ENCODE results near the gene PPP1R3F.
"Not testable (repeated sequence)": the region's sequence is repeated elsewhere in the genome, so short reads cannot be mapped to it uniquely, and the experiment has no call there.

Gene PPP1R3F

DNA sequence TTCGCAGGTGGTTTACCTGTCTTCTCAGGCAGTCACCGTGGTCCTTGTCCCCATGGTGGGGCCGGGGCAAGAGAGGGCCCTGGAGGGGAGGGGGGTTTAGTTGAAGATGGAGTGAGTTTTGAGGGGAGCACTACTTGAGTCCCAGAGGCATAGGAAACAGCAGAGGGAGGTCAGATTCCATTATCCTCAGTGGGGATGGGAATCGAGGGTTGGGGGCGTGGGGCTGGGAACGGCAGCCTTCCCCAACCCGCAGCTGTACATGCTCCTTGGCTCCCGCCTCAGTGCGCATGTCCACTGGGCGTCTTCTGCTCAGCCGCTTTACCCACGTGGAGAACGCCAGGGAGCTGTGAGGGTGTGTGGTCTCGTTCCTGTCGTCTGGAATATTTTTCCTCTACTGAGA lies 33.8 kb downstream of the PPP1R3F start, which contains the start of gene GAGE10:
GAGE10 (plus strand) TSS at position 301 of the 400 bp plus-strand sequence. CDS start 1,214 bp downstream, outside the sequence.
- H3K36me3 ChIP-seq (ENCODE audit: insufficient read depth, low read length) = no peaks in the 10 kb centered on the region
- no peaks in the 10 kb centered on the region for H3K9me3 ChIP-seq (ENCODE audit: low read depth, low read length)
- TF ChIP-seq FOXP2 (optimal IDR thresholded peaks at IDR 0.05; ENCODE audit: control extremely low read depth, extremely low read length, insufficient read depth) (no peak), EZH2 (IDR thresholded peaks at IDR 0.05) (no peak), POLR2AphosphoS5 (IDR thresholded peaks at IDR 0.05; ENCODE audit: borderline replicate concordance, low read depth, low read length) (no peak)
- H3K9ac ChIP-seq (ENCODE audit: insufficient read length) = no peak within 1 kb of the TSS
- no peak within 1 kb of the TSS for H3K4me3 ChIP-seq
- no peak for DNase-seq (ENCODE audit: low read depth, low spot score)
- no peak within 1 kb of the TSS for H3K27ac ChIP-seq

DNA sequence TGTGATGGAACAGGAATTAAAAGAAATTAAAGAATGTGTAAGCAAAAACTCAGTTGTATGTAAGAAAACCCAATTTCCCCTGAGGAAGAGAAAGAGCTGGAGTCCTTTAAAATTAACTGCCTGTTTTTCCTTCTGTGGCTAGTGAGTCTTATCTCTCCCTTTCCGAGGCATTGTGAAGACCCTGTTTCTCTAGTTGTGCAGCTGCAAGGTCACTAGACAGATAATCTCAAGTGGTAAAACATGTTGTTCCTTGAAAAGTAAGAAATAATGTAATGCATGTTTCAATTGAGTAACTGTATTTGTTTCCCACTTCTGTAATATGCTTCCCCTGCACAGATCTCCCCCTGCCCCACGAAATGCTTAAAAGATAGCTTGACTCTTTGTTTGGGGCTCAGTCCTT lies 38.2 kb downstream of the PPP1R3F start:
- H3K4me3 ChIP-seq; DNase-seq (ENCODE audit: low read depth, low spot score); H3K9me3 ChIP-seq (ENCODE audit: low read depth, low read length); H3K9ac ChIP-seq (ENCODE audit: insufficient read length); H3K27ac ChIP-seq; H3K36me3 ChIP-seq (ENCODE audit: insufficient read depth, low read length): not testable (repeated sequence)

DNA sequence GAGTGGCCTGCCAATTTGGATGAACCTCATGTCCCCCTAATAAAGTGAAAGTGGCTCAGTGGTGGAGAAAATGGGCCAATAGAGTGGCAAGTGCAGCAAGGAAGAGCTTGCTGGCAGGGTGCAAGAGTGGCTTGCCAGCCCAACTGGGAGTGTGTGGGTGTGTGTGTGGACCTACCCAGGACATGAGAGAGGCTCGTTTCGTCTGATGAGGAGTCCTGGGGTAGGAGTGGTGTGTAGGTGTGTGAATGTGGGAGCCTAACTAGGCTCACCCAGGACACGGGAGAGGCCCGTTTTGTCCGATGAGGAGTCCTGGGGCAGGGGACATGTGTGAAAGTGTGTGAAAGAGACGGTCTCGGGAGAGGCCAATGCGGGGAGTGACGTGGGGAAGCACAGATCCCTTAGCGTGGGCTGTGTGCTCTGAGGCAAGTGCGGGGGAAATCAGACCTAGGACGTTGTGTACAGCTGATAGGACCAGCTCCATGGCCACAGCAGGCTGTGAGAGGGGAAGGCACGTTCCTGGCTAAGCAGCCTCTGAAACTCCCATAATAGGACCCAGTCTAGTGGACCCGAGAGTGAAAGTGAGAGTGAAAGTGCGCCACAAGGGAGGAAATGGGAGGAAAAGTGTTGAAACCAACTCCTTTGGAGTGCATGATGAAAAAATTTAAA lies 39.1 kb downstream of the PPP1R3F start:
- H3K4me3 ChIP-seq = no peak overlapping the region
- H3K9ac ChIP-seq (ENCODE audit: insufficient read length) = no peak overlapping the region
- no peaks in the 10 kb centered on the region for H3K36me3 ChIP-seq (ENCODE audit: insufficient read depth, low read length)
- DNase-seq (ENCODE audit: low read depth, low spot score) = no peak
- TF ChIP-seq EZH2 (IDR thresholded peaks at IDR 0.05) (no peak), POLR2AphosphoS5 (IDR thresholded peaks at IDR 0.05; ENCODE audit: borderline replicate concordance, low read depth, low read length) (no peak), FOXP2 (optimal IDR thresholded peaks at IDR 0.05; ENCODE audit: control extremely low read depth, extremely low read length, insufficient read depth) (no peak)
- H3K27ac ChIP-seq = no peak overlapping the region
- no peaks in the 10 kb centered on the region for H3K9me3 ChIP-seq (ENCODE audit: low read depth, low read length)

DNA sequence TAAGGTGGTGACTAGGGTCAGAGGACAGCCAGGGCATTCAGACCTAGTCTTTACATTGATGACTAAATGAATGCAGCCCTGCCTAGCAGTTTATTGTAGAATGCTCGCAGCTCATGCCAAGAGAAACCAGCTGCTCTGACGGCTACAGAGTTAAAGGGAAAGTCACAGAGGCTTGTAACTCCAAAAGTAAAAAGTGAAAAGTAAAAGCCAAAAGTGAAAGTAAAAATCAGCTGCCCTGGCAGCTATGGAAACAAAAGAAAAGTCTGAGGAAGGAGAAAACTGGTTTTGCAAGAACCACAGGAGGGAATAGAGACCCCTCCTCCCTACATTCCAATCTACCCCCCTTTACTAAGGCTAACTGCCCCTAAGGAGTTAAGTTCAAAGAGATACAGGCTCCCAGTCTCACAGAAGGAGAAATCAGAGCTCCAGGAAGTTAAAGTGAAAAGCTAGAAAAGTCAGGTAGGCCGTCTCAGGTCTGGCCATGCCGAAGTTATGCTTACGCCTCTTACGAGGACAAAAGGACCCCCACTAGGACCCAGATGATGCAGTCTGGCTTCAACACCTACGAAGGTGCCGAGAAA lies 39.9 kb downstream of the PPP1R3F start:
- TF ChIP-seq POLR2AphosphoS5 (IDR thresholded peaks at IDR 0.05; ENCODE audit: borderline replicate concordance, low read depth, low read length) = no peak
- no peak for TF ChIP-seq EZH2 (IDR thresholded peaks at IDR 0.05)
- TF ChIP-seq FOXP2 (optimal IDR thresholded peaks at IDR 0.05; ENCODE audit: control extremely low read depth, extremely low read length, insufficient read depth) = no peak
- H3K4me3 ChIP-seq = no peak overlapping the region
- H3K27ac ChIP-seq = no peak overlapping the region
- DNase-seq (ENCODE audit: low read depth, low spot score) = no peak
- H3K9ac ChIP-seq (ENCODE audit: insufficient read length) = peak overlapping the region; percentile 32
- no peaks in the 10 kb centered on the region for H3K9me3 ChIP-seq (ENCODE audit: low read depth, low read length)
- no peaks in the 10 kb centered on the region for H3K36me3 ChIP-seq (ENCODE audit: insufficient read depth, low read length)

DNA sequence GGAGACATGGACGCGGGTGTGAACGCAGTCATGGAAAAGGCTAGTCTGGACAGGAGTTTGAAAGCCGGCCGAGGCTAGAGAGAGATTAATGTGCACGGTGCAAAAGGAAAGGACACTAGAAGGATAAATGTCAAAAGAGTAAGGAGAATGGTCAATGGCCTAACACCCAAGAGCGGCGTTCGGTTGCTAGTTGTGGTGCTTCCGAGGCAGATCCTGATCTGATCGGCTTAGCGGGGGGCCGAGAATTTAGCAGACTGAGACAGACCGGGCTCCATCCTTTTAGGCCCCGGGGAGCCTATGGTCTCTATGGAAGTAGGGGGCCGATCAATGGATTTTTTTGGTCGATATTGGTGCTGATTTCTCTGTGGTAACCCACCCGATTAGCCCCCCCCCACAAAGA lies 40.8 kb downstream of the PPP1R3F start:
- Histone ChIP-seq H3K9me3 (ENCODE audit: low read depth, low read length) (no peaks in the 10 kb centered on the region), H3K27ac (no peak overlapping the region)
- no peak for TF ChIP-seq EZH2 (IDR thresholded peaks at IDR 0.05)
- no peak for TF ChIP-seq FOXP2 (optimal IDR thresholded peaks at IDR 0.05; ENCODE audit: control extremely low read depth, extremely low read length, insufficient read depth)
- TF ChIP-seq POLR2AphosphoS5 (IDR thresholded peaks at IDR 0.05; ENCODE audit: borderline replicate concordance, low read depth, low read length) = no peak

DNA sequence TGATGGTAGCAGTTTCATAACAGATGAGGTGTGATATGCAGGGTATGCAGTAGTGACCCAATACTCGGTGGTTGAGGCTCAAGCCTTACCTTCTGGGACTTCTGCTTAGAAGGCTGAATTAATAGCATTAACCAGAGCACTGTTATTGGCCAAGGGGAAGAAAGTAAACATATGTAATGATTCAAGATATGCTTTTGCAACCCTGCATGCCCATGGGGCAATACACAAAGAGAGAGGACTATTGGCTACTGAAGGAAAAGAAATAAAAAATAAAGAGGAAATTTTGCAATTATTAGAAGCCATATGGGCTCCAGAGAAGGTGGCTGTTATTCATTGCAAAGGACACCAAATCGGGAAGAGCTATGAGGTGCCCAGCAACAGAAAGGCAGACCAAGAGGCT lies 42.6 kb downstream of the PPP1R3F start:
- DNase-seq (ENCODE audit: low read depth, low spot score) = no peak
- TF ChIP-seq EZH2 (IDR thresholded peaks at IDR 0.05) = no peak
- no peak for TF ChIP-seq FOXP2 (optimal IDR thresholded peaks at IDR 0.05; ENCODE audit: control extremely low read depth, extremely low read length, insufficient read depth)
- no peak for TF ChIP-seq POLR2AphosphoS5 (IDR thresholded peaks at IDR 0.05; ENCODE audit: borderline replicate concordance, low read depth, low read length)
- Histone ChIP-seq H3K9ac (ENCODE audit: insufficient read length) (no peak overlapping the region), H3K4me3 (no peak overlapping the region), H3K27ac (no peak overlapping the region), H3K9me3 (ENCODE audit: low read depth, low read length) (no peaks in the 10 kb centered on the region), H3K36me3 (ENCODE audit: insufficient read depth, low read length) (no peaks in the 10 kb centered on the region)

More for the DNA sequence above, 40.8 kb downstream of the PPP1R3F start:
- no peak overlapping the region for H3K9ac ChIP-seq (ENCODE audit: insufficient read length)
- no peaks in the 10 kb centered on the region for H3K36me3 ChIP-seq (ENCODE audit: insufficient read depth, low read length)
- DNase-seq (ENCODE audit: low read depth, low spot score) = no peak
- no peak overlapping the region for H3K4me3 ChIP-seq

DNA sequence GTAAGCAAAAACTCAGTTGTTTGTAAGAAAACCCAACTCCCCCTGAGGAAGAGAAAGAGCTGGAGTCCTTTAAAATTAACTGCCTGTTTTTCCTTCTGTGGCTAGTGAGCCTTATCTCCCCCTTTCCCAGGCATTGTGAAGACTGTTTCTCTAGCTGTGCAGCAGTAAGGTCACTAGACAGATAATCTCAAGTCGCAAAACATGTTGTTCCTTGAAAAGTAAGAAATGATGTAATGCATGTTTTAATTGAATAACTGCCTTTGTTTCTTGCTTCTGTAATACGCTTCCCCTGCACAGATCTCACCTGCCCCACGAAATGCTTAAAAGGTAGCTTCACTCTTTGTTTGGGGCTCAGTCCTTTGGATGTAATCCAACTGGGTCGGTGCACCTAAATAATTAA lies 46.5 kb downstream of the PPP1R3F start:
- H3K36me3 ChIP-seq (ENCODE audit: insufficient read depth, low read length) = no peaks in the 10 kb centered on the region
- H3K9me3 ChIP-seq (ENCODE audit: low read depth, low read length) = no peaks in the 10 kb centered on the region
- no peak overlapping the region for H3K4me3 ChIP-seq
- H3K9ac ChIP-seq (ENCODE audit: insufficient read length) = no peak overlapping the region
- H3K27ac ChIP-seq = no peak overlapping the region
- TF ChIP-seq EZH2 (IDR thresholded peaks at IDR 0.05) (no peak), POLR2AphosphoS5 (IDR thresholded peaks at IDR 0.05; ENCODE audit: borderline replicate concordance, low read depth, low read length) (no peak), FOXP2 (optimal IDR thresholded peaks at IDR 0.05; ENCODE audit: control extremely low read depth, extremely low read length, insufficient read depth) (no peak)
- no peak for DNase-seq (ENCODE audit: low read depth, low spot score)

DNA sequence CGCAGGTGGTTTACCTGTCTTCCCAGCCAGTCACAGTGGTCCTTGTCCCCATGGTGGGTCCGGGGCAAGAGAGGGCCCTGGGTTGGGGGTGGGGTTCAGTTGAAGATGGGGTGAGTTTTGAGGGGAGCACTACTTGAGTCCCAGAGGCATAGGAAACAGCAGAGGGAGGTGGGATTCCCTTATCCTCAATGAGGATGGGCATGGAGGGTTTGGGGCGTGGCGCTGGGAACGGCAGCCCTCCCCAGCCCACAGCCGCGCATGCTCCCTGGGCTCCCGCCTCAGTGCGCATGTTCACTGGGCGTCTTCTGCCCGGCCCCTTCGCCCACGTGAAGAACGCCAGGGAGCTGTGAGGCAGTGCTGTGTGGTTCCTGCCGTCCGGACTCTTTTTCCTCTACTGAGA lies 52.1 kb downstream of the PPP1R3F start, which contains the start of gene GAGE12J:
GAGE12J (plus strand) TSS at position 301 of the 400 bp plus-strand sequence. CDS start 1,157 bp downstream, outside the sequence.
- not testable (repeated sequence) for H3K9me3 ChIP-seq (ENCODE audit: low read depth, low read length); H3K4me3 ChIP-seq

DNA sequence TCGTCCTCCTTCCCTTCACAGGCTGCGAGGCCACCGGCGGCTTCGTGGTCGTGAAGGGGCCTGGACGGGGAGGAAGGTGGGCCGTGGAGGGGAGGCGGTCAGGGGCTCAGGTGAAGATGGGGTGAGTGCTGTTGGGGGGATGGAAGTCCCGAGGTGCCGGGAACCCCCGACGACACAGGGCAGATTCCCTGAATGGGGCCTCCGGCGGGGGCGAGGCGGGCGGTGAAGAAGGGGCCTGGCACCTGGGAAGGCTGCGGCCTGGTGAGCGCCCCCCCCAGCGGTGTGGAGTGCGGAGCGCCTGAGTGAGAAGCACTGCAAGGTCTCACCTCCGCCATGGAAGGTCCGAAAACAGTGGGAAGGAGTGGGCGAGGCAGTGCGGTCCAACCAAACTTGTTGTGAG lies 52.7 kb downstream of the PPP1R3F start:
- H3K27ac ChIP-seq; H3K9me3 ChIP-seq (ENCODE audit: low read depth, low read length); H3K4me3 ChIP-seq; H3K36me3 ChIP-seq (ENCODE audit: insufficient read depth, low read length); DNase-seq (ENCODE audit: low read depth, low spot score); H3K9ac ChIP-seq (ENCODE audit: insufficient read length): not testable (repeated sequence)

More for the DNA sequence above, 52.1 kb downstream of the PPP1R3F start, which contains the start of gene GAGE12J:
- not testable (repeated sequence) for H3K36me3 ChIP-seq (ENCODE audit: insufficient read depth, low read length); H3K27ac ChIP-seq; DNase-seq (ENCODE audit: low read depth, low spot score); H3K9ac ChIP-seq (ENCODE audit: insufficient read length)

DNA sequence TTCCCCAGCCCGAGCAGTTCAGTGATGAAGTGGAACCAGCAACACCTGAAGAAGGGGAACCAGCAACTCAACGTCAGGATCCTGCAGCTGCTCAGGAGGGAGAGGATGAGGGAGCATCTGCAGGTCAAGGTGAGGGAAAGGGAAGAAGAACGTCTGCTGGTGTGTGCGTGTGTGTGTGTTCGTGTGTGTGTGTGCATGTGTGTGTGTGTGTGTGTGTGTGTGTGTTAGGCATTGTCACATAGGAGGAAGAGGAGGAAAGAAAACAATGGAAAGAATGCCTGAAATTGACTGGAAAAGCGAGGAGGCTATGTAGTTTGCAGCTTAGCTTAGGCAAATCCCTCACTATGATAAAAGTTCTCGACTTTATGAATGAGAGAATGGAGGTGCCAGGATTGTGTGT lies 54.1 kb downstream of the PPP1R3F start:
- not testable (repeated sequence) for H3K4me3 ChIP-seq; H3K9me3 ChIP-seq (ENCODE audit: low read depth, low read length); H3K27ac ChIP-seq; DNase-seq (ENCODE audit: low read depth, low spot score); H3K9ac ChIP-seq (ENCODE audit: insufficient read length); H3K36me3 ChIP-seq (ENCODE audit: insufficient read depth, low read length)

DNA sequence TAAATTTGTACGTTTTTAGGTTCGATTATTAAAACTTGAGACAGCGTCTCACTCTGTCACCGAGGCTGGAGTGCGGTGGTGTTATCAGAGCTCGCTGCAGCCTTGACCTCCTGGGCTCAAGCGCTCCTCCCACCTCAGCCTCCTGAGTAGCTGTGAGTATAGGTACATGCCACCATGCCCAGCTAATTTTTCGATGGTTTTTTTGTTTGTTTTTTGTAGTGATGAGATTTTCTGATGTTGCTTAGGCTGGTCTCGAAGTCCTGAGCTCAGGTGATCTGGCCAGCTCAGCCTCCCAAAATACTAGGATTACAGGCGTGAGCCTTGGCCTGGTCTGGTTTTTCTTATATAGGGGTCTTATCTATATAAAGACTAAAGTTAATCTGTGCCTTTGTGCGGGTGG lies 60.8 kb downstream of the PPP1R3F start:
- H3K27ac ChIP-seq; H3K4me3 ChIP-seq; DNase-seq (ENCODE audit: low read depth, low spot score); H3K36me3 ChIP-seq (ENCODE audit: insufficient read depth, low read length); H3K9me3 ChIP-seq (ENCODE audit: low read depth, low read length); H3K9ac ChIP-seq (ENCODE audit: insufficient read length): not testable (repeated sequence)

DNA sequence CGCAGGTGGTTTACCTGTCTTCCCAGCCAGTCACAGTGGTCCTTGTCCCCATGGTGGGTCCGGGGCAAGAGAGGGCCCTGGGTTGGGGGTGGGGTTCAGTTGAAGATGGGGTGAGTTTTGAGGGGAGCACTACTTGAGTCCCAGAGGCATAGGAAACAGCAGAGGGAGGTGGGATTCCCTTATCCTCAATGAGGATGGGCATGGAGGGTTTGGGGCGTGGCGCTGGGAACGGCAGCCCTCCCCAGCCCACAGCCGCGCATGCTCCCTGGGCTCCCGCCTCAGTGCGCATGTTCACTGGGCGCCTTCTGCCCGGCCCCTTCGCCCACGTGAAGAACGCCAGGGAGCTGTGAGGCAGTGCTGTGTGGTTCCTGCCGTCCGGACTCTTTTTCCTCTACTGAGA lies 61.7 kb downstream of the PPP1R3F start, which contains the start of gene GAGE13:
GAGE13 (plus strand) TSS at position 301 of the 400 bp plus-strand sequence. CDS start 1,156 bp downstream, outside the sequence.
- H3K9ac ChIP-seq (ENCODE audit: insufficient read length); H3K27ac ChIP-seq; H3K4me3 ChIP-seq; H3K36me3 ChIP-seq (ENCODE audit: insufficient read depth, low read length); DNase-seq (ENCODE audit: low read depth, low spot score); H3K9me3 ChIP-seq (ENCODE audit: low read depth, low read length): not testable (repeated sequence)

All from SK-N-MC (cell line).